SKM-1 (cell line): ENCODE results near the gene LITAF.
"Not testable (repeated sequence)": the region's sequence is repeated elsewhere in the genome, so short reads cannot be mapped to it uniquely, and the experiment has no call there.

ENCODE experiments used
- DNase-seq: peaks from one replicate; lab custom pipeline; 2025; ENCODE audit not compliant: unreplicated experiment; lab: John Stamatoyannopoulos, UW

LITAF gene

DNA sequence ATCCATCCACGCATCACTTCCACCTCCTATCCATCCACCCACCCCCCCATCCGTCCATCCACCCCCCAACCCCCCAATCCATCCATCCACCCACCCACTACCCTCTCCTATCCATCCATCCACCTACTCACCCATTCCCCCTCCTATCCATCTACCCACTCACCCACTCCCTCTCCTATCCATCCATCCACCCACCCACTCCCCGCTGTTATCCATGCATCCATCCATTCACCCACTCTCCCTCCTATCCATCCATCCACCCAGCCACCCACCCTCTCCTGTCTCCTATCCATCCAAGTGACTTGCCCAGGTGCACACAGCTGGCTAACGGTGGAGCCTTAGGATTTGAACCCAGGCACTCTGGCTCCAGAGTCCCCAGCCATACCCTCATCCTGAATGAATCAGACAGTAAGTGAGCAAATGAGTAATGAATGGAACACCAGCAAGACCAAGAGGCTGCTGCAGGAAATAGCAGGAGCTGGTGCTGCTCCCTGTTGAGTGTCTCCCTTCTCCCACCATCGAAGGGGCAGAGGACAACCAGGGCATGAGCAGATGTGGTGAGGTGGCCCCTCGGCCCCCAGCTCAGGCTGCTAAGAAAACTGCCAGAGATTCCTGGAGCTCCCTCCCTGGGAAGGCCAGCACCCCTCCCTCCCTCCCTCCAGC is 62.5 kb downstream of the LITAF start:
- no peak for DNase-seq

DNA sequence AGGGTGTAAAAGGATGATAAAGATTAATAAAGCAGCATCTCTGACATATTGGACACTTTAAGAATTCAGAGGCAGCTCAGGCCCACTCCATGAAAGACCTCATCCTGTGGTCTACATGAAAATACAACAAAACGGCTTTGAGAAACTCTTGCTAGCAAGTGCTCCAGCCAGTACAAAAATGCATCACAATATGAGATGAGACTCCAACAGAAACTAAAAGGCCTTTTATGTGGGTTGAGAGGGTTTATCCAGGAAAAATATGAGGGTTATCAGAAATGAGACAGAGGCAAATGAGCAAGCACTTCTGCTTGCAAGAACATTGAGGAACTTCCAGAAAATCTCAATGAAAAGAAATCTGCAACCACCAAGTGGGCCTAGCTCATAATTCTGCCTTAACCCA is 65.7 kb downstream of the LITAF start:
- DNase-seq, result no peak

- DNase-seq, result no peak
Measured at GRCh38 chr16:11520442-11520841, 66.3 kb downstream of the LITAF start.

DNA sequence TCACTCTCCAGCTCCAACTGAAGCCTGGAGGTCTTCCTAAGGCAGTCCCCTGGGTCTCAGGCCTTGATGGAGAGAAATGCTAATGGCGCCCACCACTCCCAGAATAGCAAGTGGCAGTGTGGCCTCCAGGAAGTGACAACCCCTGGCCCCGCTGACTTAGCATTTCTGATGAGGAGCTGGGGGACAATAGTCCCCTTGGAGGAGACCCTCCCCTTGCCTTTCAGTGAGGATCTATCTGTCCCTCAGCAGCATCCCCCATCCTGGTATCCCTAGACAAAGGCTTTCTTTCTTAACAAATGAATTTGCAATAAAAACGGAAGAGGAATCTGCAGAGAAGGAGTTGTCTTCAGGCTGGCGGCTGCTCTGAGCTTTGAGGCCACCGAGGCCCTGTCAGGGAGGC is 68.8 kb downstream of the LITAF start:
- DNase-seq, result no peak

DNA sequence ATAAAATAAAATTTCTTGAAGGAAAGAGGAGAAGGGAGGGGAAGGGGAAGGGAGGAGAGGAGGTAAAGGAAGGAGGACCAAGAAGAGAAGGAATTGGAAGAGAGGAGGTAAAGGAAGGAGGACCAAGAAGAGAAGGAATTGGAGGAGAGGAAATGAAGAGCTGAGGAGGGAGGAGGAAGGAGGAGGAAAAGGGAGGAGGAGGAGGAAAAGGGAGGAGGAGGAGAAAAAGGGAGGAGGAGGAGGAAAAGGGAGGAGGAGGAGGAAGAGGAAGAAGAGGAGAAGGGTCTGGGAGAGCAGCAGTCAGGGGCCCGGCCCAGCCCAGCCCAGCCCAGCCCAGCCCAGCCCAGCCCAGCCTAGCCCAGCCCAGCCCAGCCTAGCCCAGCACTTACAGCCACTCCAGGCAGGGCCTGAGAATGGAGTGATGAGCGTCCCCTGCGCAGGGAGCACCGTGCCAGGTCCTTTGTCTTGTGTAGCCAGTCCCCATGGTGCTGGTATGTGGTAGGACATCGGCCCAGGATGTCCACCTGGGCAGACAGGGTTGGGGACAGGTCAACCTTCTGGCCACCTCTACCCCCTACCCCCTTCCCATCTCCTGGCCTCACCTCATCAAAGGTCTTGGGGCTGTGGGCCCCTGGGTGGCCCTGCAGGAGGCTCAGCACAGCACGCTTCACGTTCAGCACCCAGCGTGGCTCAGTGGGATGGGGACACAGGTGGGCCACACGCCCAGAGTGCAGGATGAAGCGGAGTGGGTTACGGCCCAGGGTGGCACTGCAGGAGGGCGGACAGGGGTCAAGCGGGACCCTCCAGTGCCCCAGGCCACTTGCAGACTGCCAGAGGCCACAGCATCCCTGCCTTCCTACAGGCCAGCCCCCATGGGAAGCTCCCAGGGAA is 70.9 kb downstream of the LITAF start:
- DNase-seq, result no peak

- no peak for DNase-seq
Measured at GRCh38 chr16:11514283-11514682, 72.4 kb downstream of the LITAF start.

DNA sequence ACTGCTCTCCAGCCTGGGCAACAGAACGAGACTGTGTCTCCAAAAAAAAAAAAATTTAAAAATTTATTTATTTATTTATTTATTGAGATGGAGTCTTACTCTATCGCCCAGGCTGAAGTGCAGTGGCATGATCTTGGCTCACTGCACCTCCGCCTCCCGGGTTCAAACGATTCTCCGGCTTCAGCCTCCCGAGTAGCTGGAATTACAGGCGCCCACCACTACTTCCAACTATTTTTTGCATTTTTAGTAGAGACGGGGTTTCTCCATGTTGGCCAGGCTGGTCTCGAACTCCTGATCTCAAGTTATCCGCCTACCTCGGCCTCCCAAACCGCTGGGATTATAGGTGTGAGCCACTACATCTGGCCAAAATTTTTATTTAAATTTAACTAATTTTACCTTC is 73.4 kb downstream of the LITAF start:
- not testable (repeated sequence) for DNase-seq

DNA sequence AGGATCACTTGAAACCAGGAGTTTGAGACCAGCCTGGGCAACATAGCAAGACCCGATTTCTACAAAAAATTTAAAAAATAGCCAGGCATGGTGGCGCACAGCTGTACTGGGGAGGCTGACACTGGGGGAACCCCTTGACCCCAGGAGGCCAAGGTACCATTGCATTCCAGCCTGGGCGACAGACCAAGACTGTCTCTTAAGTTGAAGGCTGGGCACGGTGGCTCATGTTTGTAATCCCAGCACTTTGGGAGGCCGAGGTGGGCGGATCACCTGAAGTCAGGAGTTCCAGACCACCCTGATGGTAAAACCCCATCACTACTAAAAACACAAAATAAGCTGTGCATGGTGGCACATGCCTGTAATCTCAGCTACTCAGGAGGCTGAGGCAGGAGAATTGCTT is 74.9 kb downstream of the LITAF start:
- DNase-seq, result no peak

DNA sequence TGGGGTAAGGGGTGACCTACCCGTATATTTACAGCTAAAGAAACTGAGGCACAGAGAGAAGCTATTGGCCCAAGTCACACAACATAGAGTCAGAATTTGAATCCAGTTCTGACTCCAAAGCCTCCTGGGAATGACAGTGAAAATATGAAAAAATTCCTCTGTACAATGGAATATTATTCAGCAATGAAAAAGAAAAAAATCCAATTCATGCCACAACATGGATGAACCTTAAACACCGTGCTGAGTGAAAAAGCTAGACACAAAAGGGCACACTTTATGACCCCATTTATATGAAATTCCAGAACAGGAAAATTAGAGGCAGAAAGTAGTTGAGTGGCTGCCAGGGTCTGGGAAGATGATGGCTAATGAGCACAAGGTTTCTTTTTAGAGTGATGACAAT is 75.4 kb downstream of the LITAF start:
- DNase-seq, result no peak

DNA sequence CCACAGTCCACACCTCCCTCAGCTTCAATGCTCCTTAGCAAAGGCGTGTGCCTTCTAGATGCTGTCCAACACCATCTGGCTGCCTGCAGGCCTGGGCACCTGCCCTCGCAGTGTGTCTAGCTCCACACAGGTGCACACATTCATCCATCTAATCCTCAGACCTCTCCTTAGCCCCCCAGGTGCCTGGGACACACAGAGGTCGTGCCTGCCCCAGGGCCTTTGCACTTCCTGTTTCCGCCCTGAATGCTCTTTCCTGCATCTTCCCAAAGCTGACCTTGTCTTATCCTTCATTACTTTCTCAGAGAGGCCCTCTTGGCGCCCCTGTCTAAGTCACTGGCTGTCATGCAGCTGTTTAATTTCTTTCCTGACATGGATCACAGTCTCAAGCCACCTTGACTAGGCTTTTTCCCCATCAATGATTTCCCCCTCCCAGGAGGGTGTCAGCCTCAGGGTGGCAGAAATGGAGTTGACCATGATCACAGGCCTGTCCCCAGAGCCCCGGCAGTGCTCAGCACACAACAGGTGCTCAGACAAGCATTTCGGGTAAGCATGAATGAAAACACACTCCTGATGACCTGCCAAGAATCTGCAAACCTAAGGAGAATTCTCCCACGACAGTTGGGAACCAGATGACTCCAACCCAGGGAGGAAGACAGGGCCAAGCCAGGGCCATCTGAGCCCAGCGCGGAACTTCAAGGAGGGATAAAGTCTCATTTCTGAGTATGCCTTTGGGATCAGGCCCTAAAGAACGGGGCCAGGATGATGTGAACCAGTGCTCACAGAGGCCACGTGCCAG is 76.3 kb downstream of the LITAF start:
- no peak for DNase-seq

DNA sequence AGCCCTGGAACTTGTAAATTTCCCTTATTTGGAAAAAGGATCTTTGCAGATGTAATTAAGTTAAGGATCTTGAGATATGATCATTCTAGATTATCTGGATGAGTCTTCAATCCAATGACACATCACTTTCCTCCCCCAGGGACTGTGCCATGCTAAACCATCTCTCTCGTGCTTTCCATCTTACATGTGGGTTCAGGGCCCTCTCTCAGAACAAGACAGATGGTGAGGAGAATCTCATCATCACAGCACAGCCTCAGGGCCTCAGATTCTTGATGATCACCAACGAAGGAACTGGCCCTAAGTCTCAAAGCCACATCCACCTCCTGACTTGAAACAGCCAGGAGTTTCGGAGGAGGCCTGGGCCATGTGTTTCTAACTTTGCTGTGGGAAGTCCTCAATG is 78.7 kb downstream of the LITAF start:
- no peak for DNase-seq

DNA sequence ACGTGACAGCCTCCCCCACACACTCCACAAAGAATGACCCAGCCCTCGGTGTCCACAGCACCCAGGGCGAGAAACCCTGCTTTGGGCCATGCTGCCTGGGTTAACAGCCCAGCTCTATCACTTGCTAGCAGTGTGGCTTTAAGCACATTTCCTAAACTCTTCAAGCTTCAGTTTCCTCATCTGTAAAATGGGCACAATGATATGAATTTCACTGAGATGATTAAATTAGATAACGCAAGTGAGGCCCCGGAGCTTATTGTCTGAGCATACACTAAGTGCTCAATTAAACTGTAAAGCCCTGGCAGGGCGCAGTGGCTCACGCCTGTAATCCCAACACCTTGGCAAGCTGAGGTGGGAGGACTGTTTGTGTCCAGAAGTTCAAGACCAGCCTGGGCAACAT is 79.4 kb downstream of the LITAF start:
- DNase-seq, result no peak

DNA sequence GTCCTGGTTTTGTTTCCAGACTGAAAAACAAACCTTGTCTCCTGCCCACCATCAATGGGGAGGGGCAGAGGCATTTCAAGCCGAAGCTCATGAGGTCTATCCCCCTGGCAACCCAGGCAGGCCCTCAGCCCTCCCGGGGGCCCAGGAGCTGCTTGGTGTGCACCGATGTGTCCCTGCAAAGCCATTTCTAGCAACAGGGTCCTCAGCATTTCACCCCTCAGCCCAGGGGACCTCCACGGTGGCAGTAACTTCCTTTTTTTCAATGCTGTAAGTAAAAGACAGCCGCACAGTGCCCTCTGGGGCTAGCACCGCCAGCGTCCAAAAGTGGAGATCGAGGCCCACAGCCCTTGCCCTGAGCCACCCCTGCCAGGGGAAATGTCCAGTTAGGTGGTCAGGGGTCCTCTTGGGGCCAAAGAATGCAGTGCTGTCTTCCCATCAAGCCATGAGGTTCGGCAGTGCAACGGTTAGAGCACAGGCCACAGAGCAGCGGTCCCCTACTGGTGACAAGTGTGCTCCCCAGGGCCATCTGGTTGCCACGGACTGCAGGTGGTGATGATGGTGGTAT is 79.9 kb downstream of the LITAF start:
- DNase-seq, result no peak

GRCh38 chr16:11504261-11504660 is 82.5 kb downstream of the LITAF start:
- not testable (repeated sequence) for DNase-seq

DNA sequence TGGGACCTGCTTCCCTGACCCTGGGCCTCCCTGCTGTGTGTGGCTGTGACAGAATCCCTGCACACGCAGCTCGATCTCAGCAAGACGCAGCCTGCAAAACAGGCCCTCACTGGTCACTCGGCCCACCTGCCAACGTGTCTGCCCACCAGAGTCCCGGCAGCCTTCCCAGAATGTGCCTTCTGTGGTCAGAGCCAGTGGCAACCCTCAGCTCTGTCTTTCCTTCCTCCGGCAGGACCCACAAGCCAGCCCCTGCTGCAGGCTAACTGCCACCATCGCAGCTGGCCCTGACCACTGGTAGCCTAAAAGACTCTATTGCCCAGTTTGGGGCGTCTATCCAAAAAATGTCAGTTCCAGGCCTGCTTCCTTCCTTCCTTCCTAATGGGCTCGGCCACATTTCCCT is 83.2 kb downstream of the LITAF start:
- DNase-seq, result no peak

GRCh38 chr16:11502239-11502638 is 84.5 kb downstream of the LITAF start:
- DNase-seq, result no peak

DNA sequence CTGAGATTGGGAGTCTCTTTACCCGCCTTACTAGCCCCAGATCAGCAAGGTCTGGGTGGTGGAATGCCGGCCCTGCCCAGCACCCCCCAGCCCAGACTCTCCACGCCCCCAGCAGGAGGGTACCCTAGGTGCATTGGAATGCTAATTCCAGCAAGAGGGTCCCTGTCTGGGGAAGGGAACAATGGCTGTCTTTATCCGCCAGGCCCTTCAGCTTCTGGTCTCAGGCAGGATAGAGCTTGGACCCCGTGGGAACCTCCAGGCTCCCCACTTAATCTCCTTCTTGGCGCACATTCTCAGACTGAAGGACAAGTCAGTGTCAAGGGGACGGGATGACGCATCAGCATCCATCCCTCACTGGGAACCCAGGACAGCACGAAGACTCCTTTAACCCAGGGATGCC is 85.1 kb downstream of the LITAF start:
- no peak for DNase-seq

DNA sequence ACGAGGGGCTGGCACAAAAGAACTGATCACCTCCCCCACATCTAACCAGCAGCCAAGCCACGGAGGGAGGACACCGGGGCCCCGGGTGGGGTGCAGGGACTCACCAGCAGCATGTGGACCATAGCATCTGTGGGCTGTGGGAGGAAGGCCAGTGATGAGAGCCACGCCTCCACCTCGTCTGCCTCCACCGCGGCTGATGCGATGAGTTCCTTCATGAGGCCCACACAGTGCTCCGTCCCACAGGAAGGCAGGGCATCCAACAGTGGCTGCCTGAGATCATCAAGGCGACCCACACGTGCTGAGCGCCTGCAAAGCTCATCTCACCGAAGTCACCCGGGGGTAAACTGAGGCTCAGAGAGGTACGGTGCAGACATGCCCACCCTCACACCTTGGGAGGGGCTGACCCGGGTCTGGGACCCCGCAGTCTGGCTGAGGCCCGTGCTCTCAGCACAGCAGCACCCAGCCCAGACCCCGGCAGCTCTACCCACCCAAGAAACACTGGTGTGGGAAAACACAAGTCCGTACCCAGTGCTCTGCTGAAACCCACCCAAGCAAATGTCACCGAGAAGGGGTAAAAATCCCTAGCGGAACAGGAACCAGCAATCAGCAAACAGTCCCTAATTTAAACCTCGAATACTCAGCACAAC is 85.9 kb downstream of the LITAF start:
- DNase-seq, result no peak

GRCh38 chr16:11499295-11500089 is 87.2 kb downstream of the LITAF start:
- DNase-seq, result no peak

DNA sequence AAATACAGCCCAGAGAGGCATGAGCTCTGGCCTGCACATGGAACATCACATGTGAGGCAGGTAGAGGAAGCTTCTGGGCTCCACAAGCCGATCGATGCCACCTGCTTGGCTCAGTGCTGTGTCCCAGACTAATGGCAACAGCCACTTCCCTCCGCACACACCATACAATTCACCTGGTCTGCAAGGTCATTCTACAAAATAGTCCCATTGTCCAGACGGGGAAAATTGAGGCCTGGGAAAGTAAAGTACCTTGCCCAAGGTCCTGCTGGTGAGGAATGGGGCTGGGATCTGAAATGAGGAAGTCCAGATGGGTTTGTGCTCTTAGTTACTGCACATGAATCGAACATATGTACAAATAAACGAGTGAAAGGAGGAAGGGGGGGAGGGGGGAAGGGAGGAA is 88.0 kb downstream of the LITAF start:
- DNase-seq, result peak; percentile 70
